Common myeloid progenitor, CD34-positive (primary cell): Measurements from ENCODE around the gene KRI1.

ENCODE experiments used
- CTCF ChIA-PET: fragments of 350-600 bp; sonication (Branson Sonifier 250); formaldehyde crosslinking; loops from one replicate; lab custom pipeline; 2021; ENCODE audit warnings: antibody characterized with exemption; lab: Charles Lee
- POLR2A ChIA-PET: fragments of 350-600 bp; sonication (Branson Sonifier 250); formaldehyde crosslinking; loops from one replicate; lab custom pipeline; 2021; ENCODE audit warnings: antibody characterized with exemption; lab: Charles Lee
- DNase-seq, 3 donors: peaks; one replicate each; pipeline versions ENCODE4 v3.0.0 to v3.0.0-alpha.2; 2013
- H3K27ac ChIP-seq, 2 experiments: 1 replicate in 1 of 2; 2 replicates in 1 of 2; pipeline ENCODE4 v1.7.0; 2013; ENCODE audit warnings: inconsistent platforms in 2 of 2, low read length in 2 of 2, mild to moderate bottlenecking in 2 of 2, low read depth in 1 of 2, moderate library complexity in 1 of 2; ENCODE audit not compliant: severe bottlenecking in 2 of 2, insufficient read depth in 1 of 2, poor library complexity in 1 of 2
- H3K27me3 ChIP-seq, 5 experiments: replicated peaks in 2 of 5; 1 replicate in 3 of 5; 2 replicates in 2 of 5; pipeline versions ENCODE4 v1.6.1 to v1.7.0; 2013; ENCODE audit warnings: low read length in 4 of 5, mild to moderate bottlenecking in 2 of 5, moderate library complexity in 2 of 5, inconsistent platforms in 1 of 5; ENCODE audit not compliant: insufficient read depth in 5 of 5, control insufficient read depth in 4 of 5
- H3K36me3 ChIP-seq, 4 experiments: 1 replicate in 2 of 4; 2 replicates in 2 of 4; pipeline versions ENCODE4 v1.6.1 to v1.7.0; 2013; ENCODE audit warnings: low read length in 3 of 4, control low read depth in 1 of 4, mild to moderate bottlenecking in 1 of 4; ENCODE audit not compliant: control insufficient read depth in 4 of 4, insufficient read depth in 4 of 4
- H3K4me1 ChIP-seq, 4 experiments: 1 replicate in 3 of 4; 2 replicates in 1 of 4; pipeline versions ENCODE4 v1.6.1 to v1.7.1; 2013; ENCODE audit warnings: low read length in 3 of 4, mild to moderate bottlenecking in 3 of 4, control low read depth in 1 of 4, inconsistent platforms in 1 of 4, moderate library complexity in 1 of 4; ENCODE audit not compliant: control insufficient read depth in 4 of 4, insufficient read depth in 4 of 4; ENCODE audit errors: control extremely low read depth in 1 of 4
- H3K4me3 ChIP-seq, 7 experiments: 1 replicate in 4 of 7; 2 replicates in 3 of 7; pipeline versions ENCODE4 v1.5.1 to v1.7.0; 2013; ENCODE audit warnings: mild to moderate bottlenecking in 7 of 7, low read length in 6 of 7, moderate library complexity in 6 of 7, inconsistent platforms in 2 of 7, low read depth in 2 of 7, control low read depth in 1 of 7; ENCODE audit not compliant: insufficient read depth in 4 of 7, control insufficient read depth in 1 of 7; ENCODE audit errors: extremely low read depth in 1 of 7
- H3K9me3 ChIP-seq, 5 experiments: 1 replicate in 4 of 5; 2 replicates in 1 of 5; pipeline versions ENCODE4 v1.6.1 to v1.7.1; 2013; ENCODE audit warnings: low read length in 4 of 5, mild to moderate bottlenecking in 2 of 5, inconsistent platforms in 1 of 5, low read depth in 1 of 5, moderate library complexity in 1 of 5; ENCODE audit not compliant: control insufficient read depth in 4 of 5, insufficient read depth in 2 of 5; ENCODE audit errors: control extremely low read depth in 1 of 5
- WGBS: methylation state at CpG from one replicate; pipeline ENCODE4 v1.1.5; 2013; ENCODE audit not compliant: insufficient coverage; 5-methylcytosine and 5-hydroxymethylcytosine counted together

Gene KRI1

DNA sequence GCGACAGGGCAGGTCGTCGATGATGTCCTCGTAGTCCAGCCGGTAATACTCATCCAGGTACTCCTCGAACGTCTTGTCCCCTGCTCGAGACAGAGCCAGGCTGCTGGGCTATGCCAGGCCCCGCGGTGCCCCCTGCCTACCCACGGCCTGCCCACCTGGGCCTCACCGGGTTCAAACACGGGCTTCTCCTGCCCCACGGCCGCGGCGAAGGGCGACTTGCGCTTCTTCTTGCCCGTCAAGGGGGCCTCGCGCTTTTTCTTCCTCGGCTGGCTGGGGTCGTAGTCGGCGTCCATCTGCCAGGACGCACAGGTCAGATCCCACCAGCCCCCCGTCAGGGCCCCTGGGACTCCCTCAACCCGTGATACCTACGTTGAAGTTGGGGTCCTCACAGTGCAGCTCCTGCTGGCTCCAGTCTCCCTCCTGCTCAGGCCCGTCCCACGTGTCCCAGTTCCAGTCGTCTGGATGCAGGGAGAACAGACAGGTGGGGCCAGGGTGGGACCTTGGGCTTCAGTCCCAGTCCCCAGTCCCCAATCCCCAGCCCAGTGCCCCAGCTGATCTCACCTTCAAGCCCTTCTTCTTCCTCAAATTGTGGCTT, 8.1 kb downstream of the KRI1 start:
- peaks cover 10 to 75% (median 65%) of the 10 kb centered on the region in 4 experiments for H3K36me3 ChIP-seq
- no peak for DNase-seq
- H3K27ac ChIP-seq = no peak overlapping the region
- ChIA-PET POLR2A (no interaction called here), CTCF (interaction anchor here (0.6 to 1.2 kb wide), 2 partner anchors 16 to 85 kb away, joined by 4 read pairs; no protein-coding TSS in a partner anchor)
- H3K4me1 ChIP-seq = peaks cover 3 to 41% (median 37%) of the 10 kb centered on the region in 4 experiments
- H3K4me3 ChIP-seq = no peak overlapping the region
- no peaks in the 10 kb centered on the region for H3K27me3 ChIP-seq
- H3K9me3 ChIP-seq = no peaks in the 10 kb centered on the region
- 96% methylated on average over 31 of the region's 33 CpGs for WGBS

DNA sequence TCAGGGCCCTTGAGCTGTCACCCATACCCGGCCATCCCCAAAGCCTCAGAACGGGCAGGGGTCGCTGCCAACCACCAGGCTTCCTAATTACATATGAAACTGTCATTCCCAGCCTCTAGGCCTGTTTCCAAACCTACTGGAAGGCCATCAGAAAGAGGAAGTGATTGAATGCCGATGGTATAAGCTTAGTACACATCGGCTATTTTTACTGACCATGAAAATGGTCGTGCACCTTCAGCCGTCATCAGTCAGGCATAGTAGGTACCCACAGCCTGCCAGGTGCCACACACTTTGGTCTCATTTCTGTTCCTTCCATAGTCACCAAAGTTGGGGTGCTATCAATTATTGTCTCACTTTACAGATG, 10.2 kb downstream of the KRI1 start:
- no peaks in the 10 kb centered on the region for H3K27me3 ChIP-seq
- ChIA-PET POLR2A (interaction anchor here (0.5 to 1.0 kb wide), 2 partner anchors 13 to 42 kb away, joined by 4 read pairs; partner anchors contain the start of gene CDKN2D), CTCF (interaction anchor here (1.2 to 5.5 kb wide), 8 partner anchors 8 to 45 kb away, joined by 3 to 64 read pairs (median 6); partner anchors contain the start of genes CDKN2D and KRI1)
- 42% methylated on average over 4 of the region's 7 CpGs for WGBS
- H3K36me3 ChIP-seq = peaks cover 10 to 76% (median 59%) of the 10 kb centered on the region in 4 experiments
- H3K27ac ChIP-seq = no peak overlapping the region
- H3K4me1 ChIP-seq = peaks cover 3 to 60% (median 55%) of the 10 kb centered on the region in 4 experiments
- no peaks in the 10 kb centered on the region for H3K9me3 ChIP-seq
- no peak overlapping the region for H3K4me3 ChIP-seq
- DNase-seq = no peak

DNA sequence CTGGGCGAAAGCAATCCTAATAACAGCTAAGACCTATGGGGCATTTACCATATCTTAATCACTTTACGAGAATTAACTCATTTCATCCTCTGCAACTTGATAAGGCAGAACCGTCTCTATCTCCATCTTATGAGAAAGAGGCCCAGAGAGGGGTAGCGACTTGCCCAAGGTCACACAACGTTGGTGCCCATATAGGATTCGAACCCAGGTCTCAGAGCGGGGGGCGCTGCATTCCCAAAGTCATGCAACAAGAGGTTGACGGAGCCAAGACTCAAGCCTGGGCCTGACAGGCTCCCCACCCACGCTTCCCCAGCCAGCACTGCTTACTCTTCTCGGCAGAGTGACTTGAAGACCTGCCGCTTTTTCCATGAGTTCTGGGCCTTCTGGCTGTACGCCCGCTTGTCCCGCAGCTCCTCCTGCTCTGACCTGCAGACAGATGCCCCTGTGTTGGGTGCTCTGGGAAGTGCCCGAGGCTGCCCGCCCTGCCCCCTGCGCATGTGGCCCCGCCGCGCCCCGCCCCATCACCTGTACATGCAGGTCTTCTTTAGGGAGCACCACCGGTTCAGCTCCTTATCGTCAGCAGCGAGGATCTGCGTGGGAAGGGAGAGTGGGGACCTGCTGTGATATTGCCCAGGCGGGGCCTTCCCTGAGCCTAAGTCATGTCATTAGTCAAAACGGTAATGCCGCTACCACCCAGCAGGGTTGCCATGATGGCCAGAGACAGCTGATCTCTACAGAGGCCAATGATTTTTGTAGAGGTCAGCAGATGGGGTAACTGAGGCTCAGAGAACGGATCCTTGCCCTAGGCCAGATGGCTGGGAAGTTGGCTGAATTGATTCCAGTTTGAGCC, 10.8 kb downstream of the KRI1 start:
- peaks cover 3 to 64% (median 58%) of the 10 kb centered on the region in 4 experiments for H3K4me1 ChIP-seq
- WGBS = 93% methylated on average over 21 of the region's 30 CpGs
- H3K4me3 ChIP-seq = peak overlapping the region in 2 of 7 experiments; percentile 24 to 51
- H3K9me3 ChIP-seq = no peaks in the 10 kb centered on the region
- POLR2A ChIA-PET = interaction anchor here (0.5 to 3.3 kb wide), 4 partner anchors 11 to 42 kb away, joined by 4 to 29 read pairs (median 11); partner anchors contain the start of genes ATG4D, CDKN2D and KRI1
- CTCF ChIA-PET = interaction anchor here (0.9 to 5.5 kb wide), 12 partner anchors 8 to 286 kb away, joined by 3 to 64 read pairs (median 4); partner anchors contain the start of genes CDKN2D and KRI1
- peak in 2 of 3 donors; percentile 26 to 33 for DNase-seq
- no peaks in the 10 kb centered on the region for H3K27me3 ChIP-seq
- H3K36me3 ChIP-seq = peaks cover 11 to 75% (median 57%) of the 10 kb centered on the region in 4 experiments
- peak overlapping the region in 1 of 2 experiments; percentile 57 for H3K27ac ChIP-seq

- WGBS = 2% methylated on average over 12 of the region's 12 CpGs
- peak; percentile 90 to 99 (median 98) for DNase-seq
- peak overlapping the region in 3 of 7 experiments; percentile 11 to 51 (median 24) for H3K4me3 ChIP-seq
- peak overlapping the region; percentile 25 to 67 for H3K27ac ChIP-seq
- H3K4me1 ChIP-seq = peaks cover 3 to 64% (median 58%) of the 10 kb centered on the region in 4 experiments
- H3K36me3 ChIP-seq = peaks cover 6 to 73% (median 51%) of the 10 kb centered on the region in 4 experiments
- ChIA-PET POLR2A (interaction anchor here (0.6 to 3.3 kb wide), 6 partner anchors 10 to 205 kb away, joined by 3 to 29 read pairs (median 4); partner anchors contain the start of genes ATG4D and KRI1), CTCF (interaction anchor here (1.0 to 5.5 kb wide), 7 partner anchors 8 to 44 kb away, joined by 4 to 64 read pairs (median 13); partner anchors contain the start of genes CDKN2D and KRI1)
- H3K9me3 ChIP-seq = no peaks in the 10 kb centered on the region
- no peaks in the 10 kb centered on the region for H3K27me3 ChIP-seq
These were observed 11.8 kb downstream of the KRI1 start for GRCh38 chr19:10553943-10554381.

DNA sequence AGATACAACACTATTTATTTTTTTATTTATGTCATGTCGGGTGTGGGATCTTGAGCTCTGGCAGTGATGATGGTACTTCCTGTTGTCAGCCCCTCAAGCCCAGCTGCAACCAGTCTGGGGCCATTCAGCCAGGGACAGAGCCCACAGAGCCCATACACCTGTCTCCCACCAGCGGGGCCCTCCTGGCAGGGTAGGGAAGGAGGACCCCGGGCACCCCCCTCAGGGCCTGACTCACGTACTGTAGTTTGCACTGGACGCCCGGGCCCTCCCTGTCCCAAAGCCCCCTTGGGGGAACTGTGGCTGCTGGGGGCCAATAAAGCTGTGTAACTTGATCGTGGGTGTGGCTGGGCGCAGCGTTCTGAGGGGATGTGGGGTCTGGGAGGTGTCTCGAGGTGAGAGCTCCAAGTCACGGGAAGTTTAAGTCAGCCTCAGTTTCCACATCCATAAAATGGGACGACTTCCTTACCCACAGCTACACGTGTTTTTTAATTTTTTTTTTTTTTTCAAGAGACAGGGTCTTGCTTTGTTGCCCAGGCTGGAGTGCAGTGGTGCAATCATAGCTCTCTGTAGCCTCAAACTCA, 12.6 kb downstream of the KRI1 start:
- peaks cover 9 to 76% (median 53%) of the 10 kb centered on the region in 4 experiments for H3K36me3 ChIP-seq
- WGBS = 87% methylated on average over 4 of the region's 13 CpGs
- no peaks in the 10 kb centered on the region for H3K9me3 ChIP-seq
- peaks cover 3 to 64% (median 58%) of the 10 kb centered on the region in 4 experiments for H3K4me1 ChIP-seq
- peak in 2 of 3 donors; percentile 66 to 78 for DNase-seq
- H3K27ac ChIP-seq = peak overlapping the region; percentile 25 to 67
- ChIA-PET POLR2A (interaction anchor here (0.9 to 3.3 kb wide), 4 partner anchors 9 to 13 kb away, joined by 3 to 29 read pairs (median 11); partner anchors contain the start of genes ATG4D and KRI1), CTCF (interaction anchor here (0.8 to 5.5 kb wide), 8 partner anchors 9 to 70 kb away, joined by 3 to 64 read pairs (median 10); partner anchors contain the start of genes CDKN2D and KRI1)
- no peaks in the 10 kb centered on the region for H3K27me3 ChIP-seq
- peak overlapping the region in 3 of 7 experiments; percentile 14 to 28 (median 24) for H3K4me3 ChIP-seq

DNA sequence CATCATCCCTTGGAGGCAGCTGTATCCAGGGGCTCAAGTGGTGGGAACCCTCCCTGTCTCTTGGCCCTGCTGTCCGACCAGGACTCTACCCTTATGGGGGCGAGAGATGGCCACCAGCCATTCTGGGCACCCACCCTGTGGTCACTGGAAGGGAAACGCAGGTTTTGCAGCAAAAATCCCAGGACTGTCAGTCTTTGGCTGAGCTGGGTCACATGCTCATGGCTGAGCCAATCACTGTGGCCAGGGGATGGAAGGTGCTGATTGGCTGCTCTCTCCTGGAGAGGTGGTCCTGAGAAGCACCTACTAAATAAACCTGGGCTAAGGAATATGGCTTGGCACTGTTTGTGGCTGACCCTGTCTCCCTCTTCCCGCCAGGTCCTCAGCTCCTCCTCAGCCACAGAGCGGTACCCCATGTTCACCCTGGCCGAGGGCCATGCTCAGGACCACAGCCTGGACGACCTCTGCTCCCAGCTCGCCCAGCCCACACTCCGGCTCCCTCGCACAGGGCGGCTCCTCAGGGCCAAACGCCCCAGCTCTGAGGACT, 13.2 kb downstream of the KRI1 start:
- H3K27me3 ChIP-seq = no peaks in the 10 kb centered on the region
- H3K27ac ChIP-seq = peak overlapping the region in 1 of 2 experiments; percentile 39
- H3K4me3 ChIP-seq = peak overlapping the region in 2 of 7 experiments; percentile 24 to 28
- no peaks in the 10 kb centered on the region for H3K9me3 ChIP-seq
- whole genome bisulfite sequencing = 96% methylated on average over 4 of the region's 12 CpGs
- H3K4me1 ChIP-seq = peaks cover 3 to 61% (median 58%) of the 10 kb centered on the region in 4 experiments
- POLR2A ChIA-PET = interaction anchor here (0.6 to 3.3 kb wide), 4 partner anchors 9 to 67 kb away, joined by 3 to 29 read pairs (median 11); partner anchors contain the start of genes ATG4D and KRI1
- peak in 2 of 3 donors; percentile 56 to 58 for DNase-seq
- peaks cover 9 to 71% (median 48%) of the 10 kb centered on the region in 4 experiments for H3K36me3 ChIP-seq
- CTCF ChIA-PET = interaction anchor here (0.8 to 5.5 kb wide), 8 partner anchors 10 to 136 kb away, joined by 3 to 64 read pairs (median 6); partner anchors contain the start of genes CDKN2D and KRI1
